ENCODE data around the gene AFF1. TPM values are rescaled to one million over a fixed set of nuclear protein-coding genes. Genes with fewer than 3 reads are reported as not detected.

The AFF1 gene
- total and polyA plus RNA-seq, 2 of the 4 experiments (the other 2 are of a cell fraction) = 7.0 to 9.6 TPM

DNA sequence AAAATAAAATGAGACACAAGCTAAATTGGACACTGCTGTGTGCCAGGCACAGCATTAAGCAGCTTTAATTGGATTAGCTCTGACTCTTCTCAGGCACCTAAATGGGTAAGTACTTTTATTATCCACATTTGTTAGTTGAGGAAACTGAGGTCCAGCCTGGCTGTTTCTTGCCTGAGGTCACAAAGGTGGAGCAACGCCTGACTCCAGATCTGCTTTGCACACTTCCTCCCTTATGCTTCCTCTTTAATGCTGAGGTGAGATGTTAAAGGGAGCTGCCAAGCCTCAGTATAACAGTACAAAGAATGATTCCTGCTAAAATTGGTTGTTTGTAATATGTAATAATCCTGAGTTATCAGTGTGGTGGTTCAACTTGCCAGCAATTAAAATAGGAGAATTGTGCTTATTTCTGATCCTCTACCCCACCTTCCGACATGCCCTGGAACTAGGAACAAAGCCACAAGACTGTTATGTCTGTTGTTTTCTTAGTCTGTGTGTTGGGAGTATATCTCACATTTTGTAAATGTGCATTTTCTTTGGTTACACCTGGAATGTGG lies 74.4 kb downstream of the AFF1 start:
- WGBS, 2 experiments (ENCODE audit: extremely low coverage in 2 of 2, insufficient read length in 1 of 2) = 80% methylated on average over 1 of the region's 2 CpGs; no CpG with 5 or more reads in 1 of the 2 experiments
- ChIA-PET POLR2A (ENCODE audit: unreplicated experiment) (no interaction called here), CTCF (interaction anchor here (0.9 to 1.6 kb wide), 4 partner anchors 10 to 86 kb away, joined by 3 to 4 read pairs (median 3); no protein-coding TSS in a partner anchor)
- Histone ChIP-seq H3K27ac (ENCODE audit: insufficient read depth, low read length) (no peak overlapping the region), H2AK5ac (ENCODE audit: low read depth, low read length) (peak overlapping the region; percentile 52; the same call in 1 of the 2 replicates), H3K23ac (ENCODE audit: low read depth, low read length) (peak overlapping the region; percentile 58), H3K27me3 (ENCODE audit: control insufficient read depth, insufficient read depth, low read length) (no peaks in the 10 kb centered on the region), H2BK5ac (ENCODE audit: low read depth, low read length, poor library complexity, severe bottlenecking) (no peak overlapping the region), H3K9ac (ENCODE audit: low read depth, low read length) (0 out of 2 replicates have a peak overlapping the region, but pooled peaks have one; percentile 14), H3K9me3 (ENCODE audit: control insufficient read depth, insufficient read depth, low read length) (no peaks in the 10 kb centered on the region), H2BK15ac (ENCODE audit: low read depth, low read length) (no peak overlapping the region), H3K56ac (ENCODE audit: extremely low read depth, insufficient read depth, low read length) (no peak overlapping the region), H4K91ac (ENCODE audit: insufficient read depth, low read depth, low read length) (peak overlapping the region; percentile 32; the same call in 1 of the 2 replicates), H4K5ac (ENCODE audit: low read depth, low read length) (no peak overlapping the region), H2AFZ (replicated peaks; ENCODE audit: low read length, poor library complexity) (no peak overlapping the region), H3K9me1 (ENCODE audit: insufficient read depth, low read length) (0 out of 2 replicates have a peak, but pooled peaks cover 2% of the 10 kb centered on the region), H3K14ac (replicated peaks; ENCODE audit: low read depth, low read length) (no peak overlapping the region; the same call in 1 of the 2 replicates), H3K4me3 (ENCODE audit: insufficient read depth, low read depth, low read length) (no peak overlapping the region), H4K8ac (ENCODE audit: low read depth in 2 of 2, low read length in 2 of 2) (no peak overlapping the region), H3K4me1 (ENCODE audit: control insufficient read depth, insufficient read depth, low read length) (peaks cover 8% of the 10 kb centered on the region), H3K18ac (ENCODE audit: low read depth, low read length) (no peak overlapping the region), H2BK20ac (ENCODE audit: low read depth, low read length) (no peak overlapping the region; the same call in 1 of the 2 replicates), H3K36me3 (ENCODE audit: control insufficient read depth, insufficient read depth, low read length) (no peaks in the 10 kb centered on the region), H3K79me1 (ENCODE audit: low read depth in 1 of 2, low read length in 2 of 2) (peaks cover 13 to 48% of the 10 kb centered on the region in 2 experiments), H3K4ac (ENCODE audit: low read depth, low read length) (0 out of 2 replicates have a peak overlapping the region, but pooled peaks have one; percentile 41), H2BK120ac (ENCODE audit: low read depth, low read length) (no peak overlapping the region), H3K4me2 (ENCODE audit: low read depth, low read length) (peak overlapping the region; percentile 41), H2AK9ac (replicated peaks; ENCODE audit: low read depth, low read length, poor library complexity) (no peak overlapping the region), H4K20me1 (ENCODE audit: insufficient read depth, low read length) (no peaks in the 10 kb centered on the region; the same call in none of the 2 replicates)
- DNase-seq (no peak), ATAC-seq (ENCODE audit: low read depth) (no peak)
- TF ChIP-seq, protein P1, sequence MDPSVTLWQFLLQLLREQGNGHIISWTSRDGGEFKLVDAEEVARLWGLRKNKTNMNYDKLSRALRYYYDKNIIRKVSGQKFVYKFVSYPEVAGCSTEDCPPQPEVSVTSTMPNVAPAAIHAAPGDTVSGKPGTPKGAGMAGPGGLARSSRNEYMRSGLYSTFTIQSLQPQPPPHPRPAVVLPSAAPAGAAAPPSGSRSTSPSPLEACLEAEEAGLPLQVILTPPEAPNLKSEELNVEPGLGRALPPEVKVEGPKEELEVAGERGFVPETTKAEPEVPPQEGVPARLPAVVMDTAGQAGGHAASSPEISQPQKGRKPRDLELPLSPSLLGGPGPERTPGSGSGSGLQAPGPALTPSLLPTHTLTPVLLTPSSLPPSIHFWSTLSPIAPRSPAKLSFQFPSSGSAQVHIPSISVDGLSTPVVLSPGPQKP (IDR thresholded peaks at IDR 0.05; ENCODE audit: borderline replicate concordance, low read depth, low read length) = no peak
- TF ChIP-seq, protein P2, sequence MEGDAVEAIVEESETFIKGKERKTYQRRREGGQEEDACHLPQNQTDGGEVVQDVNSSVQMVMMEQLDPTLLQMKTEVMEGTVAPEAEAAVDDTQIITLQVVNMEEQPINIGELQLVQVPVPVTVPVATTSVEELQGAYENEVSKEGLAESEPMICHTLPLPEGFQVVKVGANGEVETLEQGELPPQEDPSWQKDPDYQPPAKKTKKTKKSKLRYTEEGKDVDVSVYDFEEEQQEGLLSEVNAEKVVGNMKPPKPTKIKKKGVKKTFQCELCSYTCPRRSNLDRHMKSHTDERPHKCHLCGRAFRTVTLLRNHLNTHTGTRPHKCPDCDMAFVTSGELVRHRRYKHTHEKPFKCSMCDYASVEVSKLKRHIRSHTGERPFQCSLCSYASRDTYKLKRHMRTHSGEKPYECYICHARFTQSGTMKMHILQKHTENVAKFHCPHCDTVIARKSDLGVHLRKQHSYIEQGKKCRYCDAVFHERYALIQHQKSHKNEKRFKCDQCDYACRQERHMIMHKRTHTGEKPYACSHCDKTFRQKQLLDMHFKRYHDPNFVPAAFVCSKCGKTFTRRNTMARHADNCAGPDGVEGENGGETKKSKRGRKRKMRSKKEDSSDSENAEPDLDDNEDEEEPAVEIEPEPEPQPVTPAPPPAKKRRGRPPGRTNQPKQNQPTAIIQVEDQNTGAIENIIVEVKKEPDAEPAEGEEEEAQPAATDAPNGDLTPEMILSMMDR (conservative IDR thresholded peaks at IDR 0.05; ENCODE audit: low read depth, low read length) = no peak
- no peak for TF ChIP-seq RCOR1 (IDR thresholded peaks at IDR 0.05; ENCODE audit: insufficient replicate concordance, low read length)
- in situ Hi-C loops (cut with MboI; ENCODE audit: low sequenced_read_pairs) = loop anchor here (5.0 kb wide), 2 partner anchors 67 to 83 kb away; no protein-coding TSS in a partner anchor
- BruUV-seq (replicated peaks) = no TSS peak
- dilution Hi-C loops (cut with HindIII; ENCODE audit: low sequenced_read_pairs, unreplicated experiment) = no loop called here
- intact Hi-C loops (cut with micrococcal nuclease) = loop anchor here (5.0 kb wide), 1 partner anchor 1003 kb away; no protein-coding TSS in a partner anchor

Measured in IMR-90 (cell line).